GM12865 (cell line): ENCODE results near the gene NFATC3.

Source experiments
- DNase-seq: peaks from one replicate; pipeline ENCODE4 v3.0.0; 2010; ENCODE audit warnings: low read depth
- H3K4me3 ChIP-seq: 2 replicates; pipeline ENCODE4 v1.5.1; 2011; ENCODE audit warnings: mild to moderate bottlenecking, low read depth, low read length, control low read depth
- TF ChIP-seq, protein P1 (sequence below): IDR thresholded peaks from 2 replicates; pipeline ENCODE4 v1.5.1; 2011; ENCODE audit warnings: low read length, control low read depth, low read depth, inconsistent platforms; ENCODE audit not compliant: insufficient read depth; ENCODE audit errors: missing control alignments

Gene NFATC3

DNA sequence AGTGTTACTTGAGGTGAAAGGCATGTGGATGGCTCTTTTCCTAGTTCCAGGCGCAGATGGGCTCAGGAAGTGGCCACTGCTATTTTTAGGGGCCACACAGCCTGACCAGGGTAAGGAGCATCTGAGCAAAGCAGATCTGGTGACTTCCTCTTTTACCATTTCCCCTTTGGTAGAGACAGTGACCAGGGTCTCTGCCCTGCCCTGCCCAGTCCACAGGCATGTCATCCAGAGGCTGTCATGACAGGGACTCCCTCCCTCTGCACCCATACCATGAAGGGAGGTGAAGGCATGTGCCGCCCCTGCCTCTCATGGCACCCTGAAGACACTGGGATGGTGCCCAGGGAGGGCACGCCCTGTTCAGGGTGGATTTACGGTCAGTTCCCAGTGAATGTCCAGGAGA is 162.2 kb downstream of the NFATC3 start:
- DNase-seq, result no peak
- TF ChIP-seq, protein P1, sequence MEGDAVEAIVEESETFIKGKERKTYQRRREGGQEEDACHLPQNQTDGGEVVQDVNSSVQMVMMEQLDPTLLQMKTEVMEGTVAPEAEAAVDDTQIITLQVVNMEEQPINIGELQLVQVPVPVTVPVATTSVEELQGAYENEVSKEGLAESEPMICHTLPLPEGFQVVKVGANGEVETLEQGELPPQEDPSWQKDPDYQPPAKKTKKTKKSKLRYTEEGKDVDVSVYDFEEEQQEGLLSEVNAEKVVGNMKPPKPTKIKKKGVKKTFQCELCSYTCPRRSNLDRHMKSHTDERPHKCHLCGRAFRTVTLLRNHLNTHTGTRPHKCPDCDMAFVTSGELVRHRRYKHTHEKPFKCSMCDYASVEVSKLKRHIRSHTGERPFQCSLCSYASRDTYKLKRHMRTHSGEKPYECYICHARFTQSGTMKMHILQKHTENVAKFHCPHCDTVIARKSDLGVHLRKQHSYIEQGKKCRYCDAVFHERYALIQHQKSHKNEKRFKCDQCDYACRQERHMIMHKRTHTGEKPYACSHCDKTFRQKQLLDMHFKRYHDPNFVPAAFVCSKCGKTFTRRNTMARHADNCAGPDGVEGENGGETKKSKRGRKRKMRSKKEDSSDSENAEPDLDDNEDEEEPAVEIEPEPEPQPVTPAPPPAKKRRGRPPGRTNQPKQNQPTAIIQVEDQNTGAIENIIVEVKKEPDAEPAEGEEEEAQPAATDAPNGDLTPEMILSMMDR, result no peak
- H3K4me3 ChIP-seq, result no peak overlapping the region

DNA sequence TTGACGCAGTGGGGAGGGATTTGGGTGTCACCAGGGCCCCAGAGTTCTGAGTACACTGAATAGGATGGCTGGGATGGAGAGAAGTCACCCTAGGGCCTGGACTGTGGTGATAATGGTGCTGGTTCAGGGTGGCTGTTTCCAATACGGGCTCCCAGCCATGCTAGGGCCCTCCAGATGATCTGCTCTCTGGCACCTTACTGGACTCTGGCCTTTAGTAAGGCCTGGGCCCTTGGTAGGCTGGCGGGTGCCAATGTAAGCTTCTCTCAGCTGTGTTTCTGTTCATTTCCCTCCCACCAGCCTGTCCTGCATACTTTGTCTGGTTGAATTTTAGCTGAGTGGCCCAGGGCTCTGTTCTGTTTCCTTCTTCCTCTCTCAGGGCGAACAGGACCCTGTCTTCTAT is 162.8 kb downstream of the NFATC3 start:
- H3K4me3 ChIP-seq, result no peak overlapping the region
- TF ChIP-seq, protein P1, result no peak
- no peak for DNase-seq

DNA sequence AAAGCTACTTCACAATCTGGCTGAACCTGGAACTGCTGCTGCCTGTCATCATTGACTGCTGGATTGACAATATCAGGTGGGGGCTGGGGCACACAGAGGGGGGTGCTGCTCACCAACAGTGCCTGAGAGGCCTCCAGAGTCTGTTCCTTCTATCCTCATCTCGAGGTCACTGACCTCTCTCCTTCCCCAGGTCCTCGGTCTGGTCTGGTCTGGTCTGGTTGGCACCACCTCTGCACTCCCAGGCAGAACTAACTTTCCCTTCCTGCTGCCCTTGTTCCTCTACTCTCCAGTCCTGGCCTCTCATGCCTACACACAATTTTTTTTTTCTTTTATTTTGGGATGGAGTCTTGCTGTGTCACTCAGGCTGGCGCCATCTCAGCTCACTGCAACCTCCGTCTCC is 164.2 kb downstream of the NFATC3 start:
- H3K4me3 ChIP-seq, result no peak overlapping the region
- TF ChIP-seq, protein P1, result no peak
- no peak for DNase-seq

DNA sequence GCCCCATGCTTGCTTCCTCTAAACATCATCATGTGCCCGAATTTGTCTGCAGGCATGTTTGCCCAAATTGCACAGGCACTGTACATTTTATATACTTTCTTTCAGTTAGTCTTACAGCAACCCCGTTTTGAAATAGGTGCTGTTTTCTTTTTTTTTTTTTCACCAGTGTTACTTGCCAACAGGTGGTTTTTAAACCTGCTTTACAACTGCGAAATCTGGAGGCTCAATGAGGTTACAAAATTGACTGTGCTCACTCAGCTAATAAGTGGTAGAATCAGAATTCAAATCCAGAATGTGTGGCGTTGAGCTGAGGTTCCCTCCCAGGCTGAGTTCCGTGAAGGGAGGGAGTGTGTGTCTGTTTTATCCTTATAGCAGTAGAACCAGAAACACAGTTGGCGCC is 165.8 kb downstream of the NFATC3 start:
- TF ChIP-seq, protein P1, result no peak
- no peak overlapping the region for H3K4me3 ChIP-seq
- DNase-seq, result no peak

DNA sequence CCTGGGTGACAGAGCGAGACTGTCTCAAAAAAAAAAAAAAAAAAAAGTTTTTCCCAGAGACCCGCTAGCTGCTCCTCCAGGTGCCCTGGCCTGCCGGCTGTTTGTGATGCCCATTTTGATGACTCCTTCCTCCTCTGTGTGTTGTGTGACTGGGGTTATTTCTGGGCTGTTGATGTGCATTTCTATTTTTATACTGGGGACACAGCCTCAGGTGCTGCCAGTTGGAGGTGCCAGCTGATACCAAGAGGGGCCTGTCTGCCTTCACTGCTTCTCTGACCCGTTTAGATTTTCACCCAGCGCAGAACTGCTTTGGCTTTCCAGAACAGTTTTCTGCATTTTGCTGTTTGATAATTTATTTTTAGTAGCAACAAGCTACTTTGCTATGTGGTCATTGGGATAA is 166.7 kb downstream of the NFATC3 start:
- TF ChIP-seq, protein P1, result no peak
- no peak overlapping the region for H3K4me3 ChIP-seq
- no peak for DNase-seq

DNA sequence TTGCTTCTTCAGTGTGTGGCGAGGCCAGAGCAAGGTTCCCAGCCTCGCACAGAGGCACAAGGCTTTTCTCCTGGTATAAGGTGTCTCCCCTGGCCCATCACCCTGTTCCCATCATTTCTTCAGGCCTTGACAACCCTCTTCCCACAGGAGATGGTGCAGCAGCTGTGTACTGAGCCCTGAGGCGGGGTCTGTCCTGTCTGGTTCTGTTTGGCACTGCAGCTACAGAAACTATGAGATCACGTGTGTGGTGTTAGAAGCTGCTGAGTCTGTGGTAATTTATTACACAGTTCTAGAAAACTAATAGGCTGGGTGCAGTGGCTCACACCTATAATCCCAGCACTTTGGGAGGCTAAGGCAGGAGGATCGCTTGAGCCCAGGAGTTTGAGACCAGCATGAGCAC is 167.2 kb downstream of the NFATC3 start:
- no peak overlapping the region for H3K4me3 ChIP-seq
- TF ChIP-seq, protein P1, result no peak
- no peak for DNase-seq

DNA sequence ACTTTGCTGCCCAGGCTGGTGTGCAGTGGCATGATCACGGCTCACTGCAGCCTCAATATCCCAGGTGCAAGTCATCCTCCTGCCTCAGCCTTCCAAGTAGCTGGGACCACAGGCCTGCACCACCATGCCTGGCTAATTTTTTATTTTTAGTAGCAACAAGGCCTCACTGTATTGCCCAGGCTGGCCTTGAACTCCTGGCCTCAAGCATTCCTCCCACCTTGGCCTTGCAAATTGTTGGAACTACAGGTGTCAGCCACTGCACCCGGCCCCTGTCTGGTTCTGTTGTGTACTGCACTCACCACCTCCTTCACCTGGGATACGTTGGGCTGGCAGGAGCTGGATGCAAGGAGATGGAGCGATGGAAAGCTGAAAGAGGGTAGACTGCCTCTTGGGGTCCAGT is 168.6 kb downstream of the NFATC3 start:
- H3K4me3 ChIP-seq, result no peak overlapping the region
- DNase-seq, result no peak
- TF ChIP-seq, protein P1, result no peak
